ENCODE results near the gene BEST3. TPM values are rescaled to one million over a fixed set of nuclear protein-coding genes. Genes with fewer than 3 reads are reported as not detected.

BEST3 gene
- total RNA-seq, 6 experiments from 2014 or later = not detected

DNA sequence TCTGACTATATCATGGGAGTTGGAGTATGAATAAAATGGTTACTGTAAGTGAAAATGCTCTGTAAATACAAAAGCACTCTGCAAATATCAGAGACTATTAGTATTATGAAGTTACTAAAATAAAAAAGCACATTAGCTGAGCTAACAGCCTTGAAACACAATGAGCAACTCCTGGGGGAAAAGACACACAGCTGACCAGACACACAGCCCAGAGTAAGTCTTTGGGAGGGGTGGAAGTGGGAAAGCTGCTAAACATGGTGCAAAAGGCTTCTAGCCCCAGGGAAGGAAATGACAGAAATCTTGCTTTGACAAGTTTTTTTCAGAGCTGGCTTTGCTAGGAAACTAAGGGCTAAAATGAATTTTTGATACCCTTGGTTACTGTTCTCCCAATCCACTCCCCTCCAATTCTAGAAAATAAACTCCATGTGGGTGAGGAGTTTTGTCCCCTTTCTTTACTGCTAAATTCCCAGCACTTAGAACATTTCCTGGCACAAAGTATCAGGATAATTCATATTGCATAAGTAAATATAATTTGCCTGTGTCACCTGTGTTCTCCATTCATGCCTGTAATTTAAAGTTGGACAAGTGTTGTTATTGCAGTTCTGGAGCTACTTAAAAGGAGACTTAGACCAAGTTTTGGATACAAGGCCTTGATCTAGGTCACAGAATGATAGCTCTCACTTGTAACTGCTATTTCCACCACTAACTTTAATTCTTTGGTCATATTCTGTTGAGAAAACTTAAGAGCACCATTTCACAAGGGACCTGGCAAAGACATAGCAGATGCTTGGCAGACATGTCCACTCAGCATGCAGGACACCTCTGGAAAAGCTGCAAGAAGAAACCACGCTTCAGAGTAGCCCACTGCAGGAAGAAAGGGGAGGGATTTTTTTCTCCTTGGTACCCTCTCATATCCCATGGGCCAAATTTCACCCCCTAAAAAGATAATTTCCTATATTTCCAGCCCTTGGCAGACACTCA is 20.5 kb upstream of the BEST3 start:
- ATAC-seq (no peak), DNase-seq (no peak)
- no peaks in the 10 kb centered on the region for H3K9me3 ChIP-seq
- H3K27ac ChIP-seq = no peak overlapping the region
- 80% methylated on average over 1 of the region's 1 CpG for WGBS (ENCODE audit: insufficient coverage, low coverage, low lambda C conversion rate, missing lambda C conversion rate)
- intact Hi-C loops (cut with DNase I) = no loop called here
- H3K27me3 ChIP-seq = no peaks in the 10 kb centered on the region
- H3K4me3 ChIP-seq = no peak overlapping the region
- TF ChIP-seq POLR2A (IDR thresholded peaks at IDR 0.05) = no peak
- TF ChIP-seq, protein P1, sequence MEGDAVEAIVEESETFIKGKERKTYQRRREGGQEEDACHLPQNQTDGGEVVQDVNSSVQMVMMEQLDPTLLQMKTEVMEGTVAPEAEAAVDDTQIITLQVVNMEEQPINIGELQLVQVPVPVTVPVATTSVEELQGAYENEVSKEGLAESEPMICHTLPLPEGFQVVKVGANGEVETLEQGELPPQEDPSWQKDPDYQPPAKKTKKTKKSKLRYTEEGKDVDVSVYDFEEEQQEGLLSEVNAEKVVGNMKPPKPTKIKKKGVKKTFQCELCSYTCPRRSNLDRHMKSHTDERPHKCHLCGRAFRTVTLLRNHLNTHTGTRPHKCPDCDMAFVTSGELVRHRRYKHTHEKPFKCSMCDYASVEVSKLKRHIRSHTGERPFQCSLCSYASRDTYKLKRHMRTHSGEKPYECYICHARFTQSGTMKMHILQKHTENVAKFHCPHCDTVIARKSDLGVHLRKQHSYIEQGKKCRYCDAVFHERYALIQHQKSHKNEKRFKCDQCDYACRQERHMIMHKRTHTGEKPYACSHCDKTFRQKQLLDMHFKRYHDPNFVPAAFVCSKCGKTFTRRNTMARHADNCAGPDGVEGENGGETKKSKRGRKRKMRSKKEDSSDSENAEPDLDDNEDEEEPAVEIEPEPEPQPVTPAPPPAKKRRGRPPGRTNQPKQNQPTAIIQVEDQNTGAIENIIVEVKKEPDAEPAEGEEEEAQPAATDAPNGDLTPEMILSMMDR (IDR thresholded peaks at IDR 0.05) = no peak
- no peaks in the 10 kb centered on the region for H3K36me3 ChIP-seq
- no peaks in the 10 kb centered on the region for H3K4me1 ChIP-seq

DNA sequence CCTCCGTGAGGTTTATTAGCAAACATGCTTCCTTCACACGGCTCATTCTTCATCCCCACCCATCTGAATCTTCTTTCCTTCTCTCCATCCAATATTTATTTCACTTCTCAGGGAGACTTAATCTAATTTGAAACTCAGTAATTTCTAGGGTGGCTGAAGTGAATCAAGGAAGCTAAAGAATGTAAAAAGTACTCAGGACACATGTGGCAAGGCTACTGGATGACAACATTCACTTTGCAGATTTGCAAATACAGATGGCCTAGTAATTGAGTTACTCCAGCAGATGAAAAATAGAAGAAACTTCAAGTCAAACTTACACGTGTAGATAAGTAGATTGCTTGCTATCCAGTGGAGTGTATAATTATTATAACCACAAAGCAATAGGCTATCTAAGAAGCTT is 15.4 kb upstream of the BEST3 start:
- TF ChIP-seq, protein P1 (IDR thresholded peaks at IDR 0.05) = no peak
- TF ChIP-seq POLR2A (IDR thresholded peaks at IDR 0.05) = no peak
- ATAC-seq (no peak), DNase-seq (no peak)
- no peaks in the 10 kb centered on the region for H3K36me3 ChIP-seq
- intact Hi-C loops (cut with DNase I) = no loop called here
- no peak overlapping the region for H3K27ac ChIP-seq
- no peaks in the 10 kb centered on the region for H3K9me3 ChIP-seq
- no peaks in the 10 kb centered on the region for H3K4me1 ChIP-seq
- 80% methylated on average over 3 of the region's 3 CpGs for WGBS (ENCODE audit: insufficient coverage, low coverage, low lambda C conversion rate, missing lambda C conversion rate)
- H3K27me3 ChIP-seq = no peaks in the 10 kb centered on the region
- no peak overlapping the region for H3K4me3 ChIP-seq

DNA sequence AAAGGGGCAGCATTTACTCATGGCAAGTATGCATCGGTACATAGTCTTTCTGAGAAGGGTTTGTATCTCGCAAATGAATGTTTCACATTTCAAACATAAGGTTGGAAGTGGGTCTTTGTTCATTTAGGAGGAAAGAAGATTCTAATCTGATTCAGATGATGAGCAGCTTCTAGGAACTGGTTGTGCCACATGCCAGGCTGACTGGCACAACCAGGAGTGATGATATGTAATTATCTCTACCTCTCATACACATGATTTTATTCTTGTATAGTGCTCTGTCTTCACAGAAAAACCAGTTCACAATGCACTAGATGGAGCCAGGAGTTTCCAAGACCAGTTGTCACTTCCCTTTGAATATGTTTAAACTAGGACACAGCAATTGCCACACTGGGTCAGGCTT is 13.7 kb upstream of the BEST3 start:
- Histone ChIP-seq H3K4me3 (no peak overlapping the region), H3K27ac (no peak overlapping the region), H3K27me3 (no peaks in the 10 kb centered on the region), H3K4me1 (no peaks in the 10 kb centered on the region), H3K9me3 (no peaks in the 10 kb centered on the region), H3K36me3 (no peaks in the 10 kb centered on the region)
- TF ChIP-seq POLR2A (IDR thresholded peaks at IDR 0.05) = no peak
- ATAC-seq (no peak), DNase-seq (no peak)
- intact Hi-C loops (cut with DNase I) = no loop called here
- 86% methylated on average over 2 of the region's 2 CpGs for WGBS (ENCODE audit: insufficient coverage, low coverage, low lambda C conversion rate, missing lambda C conversion rate)

DNA sequence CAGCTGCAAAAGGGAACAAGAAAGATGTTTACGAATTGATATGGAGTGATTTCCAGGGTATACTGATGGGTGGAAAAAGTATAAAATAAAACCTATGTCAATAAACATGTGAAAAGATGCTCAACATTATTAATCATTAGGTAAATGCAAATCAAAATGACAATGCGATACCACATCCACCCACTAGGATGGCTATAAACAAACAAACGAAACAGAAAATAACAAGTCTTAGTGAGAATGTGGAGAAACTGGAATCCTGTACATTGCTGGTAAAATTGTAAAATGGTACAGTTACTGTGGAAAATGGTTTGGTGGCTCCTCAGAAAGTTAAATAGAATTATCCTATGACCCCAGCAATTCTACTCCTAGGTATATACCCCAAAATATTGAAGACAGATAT is 9.5 kb upstream of the BEST3 start:
- DNase-seq (no peak), ATAC-seq (no peak)
- 79% methylated on average over 3 of the region's 3 CpGs for WGBS (ENCODE audit: insufficient coverage, low coverage, low lambda C conversion rate, missing lambda C conversion rate)
- H3K27me3 ChIP-seq = no peaks in the 10 kb centered on the region
- H3K9me3 ChIP-seq = no peaks in the 10 kb centered on the region
- intact Hi-C loops (cut with DNase I) = no loop called here
- H3K27ac ChIP-seq = no peak overlapping the region
- no peak overlapping the region for H3K4me3 ChIP-seq
- no peaks in the 10 kb centered on the region for H3K36me3 ChIP-seq
- no peaks in the 10 kb centered on the region for H3K4me1 ChIP-seq
- TF ChIP-seq POLR2A (IDR thresholded peaks at IDR 0.05) = no peak
- TF ChIP-seq, protein P1 (IDR thresholded peaks at IDR 0.05) = no peak

DNA sequence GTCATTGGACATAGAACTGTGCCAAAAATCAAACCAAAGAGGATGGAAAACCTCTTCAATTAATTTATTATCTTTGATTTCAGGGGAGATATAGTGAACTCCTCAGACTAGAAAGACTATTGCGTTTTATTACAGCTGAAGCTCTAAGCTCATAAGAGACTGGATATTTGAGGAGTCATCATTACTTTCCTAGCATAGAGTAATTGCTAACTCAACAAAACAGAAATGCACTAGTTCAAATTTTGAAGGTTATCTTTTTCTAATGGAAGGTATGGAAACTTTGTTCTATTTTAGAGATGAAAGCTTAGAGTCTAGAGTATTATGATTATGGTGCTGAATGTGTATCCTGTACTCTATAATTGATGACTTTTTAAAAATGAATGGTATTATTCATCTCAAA is 5.3 kb upstream of the BEST3 start:
- intact Hi-C loops (cut with DNase I) = no loop called here

More for the DNA sequence above, 5.3 kb upstream of the BEST3 start:
- Histone ChIP-seq H3K4me3 (no peak overlapping the region), H3K4me1 (no peaks in the 10 kb centered on the region), H3K27me3 (no peaks in the 10 kb centered on the region), H3K9me3 (no peaks in the 10 kb centered on the region), H3K36me3 (no peaks in the 10 kb centered on the region), H3K27ac (no peak overlapping the region)
- ATAC-seq (no peak), DNase-seq (no peak)
- WGBS (ENCODE audit: insufficient coverage, low coverage, low lambda C conversion rate, missing lambda C conversion rate) = 0% methylated on average over 1 of the region's 1 CpG
- no peak for TF ChIP-seq POLR2A (IDR thresholded peaks at IDR 0.05)
- TF ChIP-seq, protein P1 (IDR thresholded peaks at IDR 0.05) = no peak
